GM21717 (cell line): ENCODE data around the gene NRG2.

Experiments
- ATAC-seq: cut with Tn5 transposase; IDR thresholded peaks from one replicate; pipeline ENCODE4 v1.9.1; 2021; ENCODE audit warnings: mild to moderate bottlenecking, moderate library complexity; ENCODE audit not compliant: unreplicated experiment

Gene NRG2

DNA sequence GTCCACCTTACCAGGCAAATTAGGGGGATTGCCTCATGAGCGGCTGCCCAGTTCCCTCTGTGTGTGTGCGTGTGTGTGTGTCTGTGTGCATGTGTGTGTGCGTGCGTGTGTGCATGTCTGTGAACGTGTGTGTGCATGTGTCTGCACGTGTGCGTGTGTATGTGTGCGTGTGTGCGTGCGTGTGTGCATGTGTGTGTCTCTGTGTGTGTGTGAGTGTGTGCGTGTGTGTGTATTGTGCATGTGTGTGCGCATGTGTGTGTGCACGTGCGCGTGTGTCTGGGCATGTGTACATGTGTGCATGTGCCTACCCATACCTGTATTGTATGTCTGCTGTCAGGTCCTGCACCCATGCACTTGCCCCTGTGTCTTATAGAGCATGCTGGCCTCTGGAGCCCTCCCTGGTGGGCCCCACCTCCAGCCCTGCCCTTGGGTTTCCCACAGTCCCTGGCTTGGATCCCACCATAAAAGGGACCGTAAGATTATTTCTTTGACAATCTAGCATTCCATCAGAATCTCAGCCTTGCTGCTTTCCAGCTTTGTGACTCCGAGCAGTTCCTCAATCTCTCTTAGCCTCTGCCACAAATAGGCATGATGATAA, 238.2 kb downstream of the NRG2 start:
- no peak for ATAC-seq

DNA sequence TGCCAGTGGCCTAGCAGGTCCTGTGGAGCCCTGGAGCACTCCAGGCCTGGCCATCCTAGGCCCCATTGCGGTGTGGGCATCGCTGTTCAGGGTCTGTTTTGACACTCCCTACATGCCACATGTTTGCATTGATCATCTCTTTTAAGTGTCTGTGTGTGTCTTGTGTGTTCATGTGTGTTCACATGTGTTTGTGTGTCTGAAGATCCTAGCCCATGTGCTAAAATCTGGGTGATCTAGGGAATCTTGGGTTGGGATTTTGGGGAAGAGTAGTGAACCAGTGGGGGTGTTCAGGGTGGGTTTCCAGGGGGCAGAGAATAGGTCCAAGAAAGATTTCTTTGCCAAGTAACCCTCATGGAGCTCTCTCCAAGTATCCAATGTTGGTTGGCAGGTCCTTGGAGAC, 239.1 kb downstream of the NRG2 start:
- ATAC-seq = no peak

DNA sequence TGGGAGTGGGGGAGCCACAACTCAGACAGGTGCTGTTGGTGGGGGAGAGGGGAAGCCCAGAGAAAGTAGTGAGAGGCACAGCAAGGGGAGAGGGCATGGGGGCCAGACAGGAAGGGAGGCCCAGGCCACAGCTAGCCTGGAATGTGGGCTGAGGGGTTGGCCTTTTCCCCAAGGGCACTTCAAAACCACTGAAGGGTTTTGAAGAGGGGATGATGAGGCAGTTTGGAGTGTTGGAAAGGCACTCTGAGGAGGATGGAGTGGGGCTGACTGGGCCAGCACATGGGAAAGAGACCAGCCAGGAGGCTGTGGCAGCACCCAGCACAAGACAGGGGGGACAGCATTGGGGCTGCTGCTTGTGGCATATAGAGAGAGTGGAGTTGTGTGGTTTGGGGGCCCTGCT, 243.7 kb downstream of the NRG2 start:
- no peak for ATAC-seq

DNA sequence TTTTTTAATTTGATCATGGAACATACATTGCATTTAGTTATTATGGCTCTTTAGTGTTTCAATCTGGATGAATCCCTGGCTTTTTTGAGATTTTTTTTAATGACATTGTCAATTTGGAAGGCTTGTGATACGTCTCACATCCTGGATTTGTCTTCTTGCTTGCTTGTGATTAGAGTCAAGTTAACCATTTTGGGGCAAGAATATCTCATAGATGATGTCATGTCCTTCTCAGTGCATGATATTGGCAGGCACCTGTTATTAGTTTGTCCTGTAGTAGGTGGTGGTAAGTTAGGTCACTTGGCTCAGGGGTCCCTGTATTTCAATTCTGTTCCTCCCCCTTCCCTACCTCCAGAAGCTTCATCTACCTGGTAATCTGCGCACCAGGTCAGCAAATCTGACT, 244.2 kb downstream of the NRG2 start:
- ATAC-seq = no peak

DNA sequence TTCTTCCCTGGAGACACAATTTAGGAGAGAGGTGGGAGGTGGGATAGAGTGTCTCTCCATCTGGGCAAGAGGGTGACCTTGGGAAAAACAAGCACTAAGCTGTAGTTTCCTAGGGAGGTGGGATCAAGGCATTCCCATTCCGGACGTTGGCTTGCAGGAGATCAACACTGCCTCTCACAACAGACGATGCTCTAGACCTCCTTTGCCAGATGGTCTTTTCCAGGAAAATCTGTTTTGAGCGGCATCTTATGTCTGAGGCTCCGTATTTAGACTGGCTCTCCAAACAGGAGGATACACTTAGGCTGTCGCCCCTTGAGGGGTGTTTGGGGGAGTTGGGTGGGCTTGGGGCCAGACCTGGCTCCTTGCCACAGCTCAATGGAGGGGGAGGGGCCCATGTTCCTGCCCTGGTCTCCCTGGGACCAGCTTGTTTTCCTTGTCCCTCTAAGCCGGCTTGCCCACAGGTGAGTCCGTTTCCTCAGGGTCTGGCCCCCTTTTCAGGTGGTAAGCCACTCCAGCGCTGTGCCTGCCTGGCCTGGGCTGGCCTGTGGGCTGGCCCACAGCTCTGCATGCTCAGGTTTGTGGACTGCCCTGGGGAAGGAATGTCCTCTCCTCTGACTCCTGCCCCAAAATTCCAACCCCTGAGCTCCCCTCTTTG, 245.1 kb downstream of the NRG2 start:
- no peak for ATAC-seq

DNA sequence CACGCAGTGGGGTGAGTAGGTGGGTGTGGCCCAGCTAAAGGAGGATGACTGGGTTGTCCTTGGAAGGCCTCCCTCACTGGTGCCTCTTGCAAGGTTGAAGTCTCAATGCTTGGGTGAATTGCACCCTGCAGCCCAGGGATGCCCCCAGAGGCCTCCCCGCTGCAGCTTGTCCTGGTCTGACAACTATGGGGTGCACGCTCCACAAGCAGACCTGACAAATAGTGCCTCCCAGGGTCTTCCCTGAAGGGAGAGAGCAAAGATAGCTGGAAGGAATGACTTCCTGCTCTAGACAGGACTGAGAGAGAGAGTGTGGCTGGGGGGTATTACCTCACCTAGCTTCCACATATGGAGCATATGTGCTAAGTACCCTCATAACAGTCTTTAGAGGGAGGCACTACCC, 245.8 kb downstream of the NRG2 start:
- no peak for ATAC-seq
